ENCODE results near the gene SIPA1L3. TPM values are rescaled to one million over a fixed set of nuclear protein-coding genes. Genes with fewer than 3 reads are reported as not detected.

SIPA1L3 gene
- total RNA-seq, 2 donors from 2014 or later = 42.8 to 48.2 TPM

DNA sequence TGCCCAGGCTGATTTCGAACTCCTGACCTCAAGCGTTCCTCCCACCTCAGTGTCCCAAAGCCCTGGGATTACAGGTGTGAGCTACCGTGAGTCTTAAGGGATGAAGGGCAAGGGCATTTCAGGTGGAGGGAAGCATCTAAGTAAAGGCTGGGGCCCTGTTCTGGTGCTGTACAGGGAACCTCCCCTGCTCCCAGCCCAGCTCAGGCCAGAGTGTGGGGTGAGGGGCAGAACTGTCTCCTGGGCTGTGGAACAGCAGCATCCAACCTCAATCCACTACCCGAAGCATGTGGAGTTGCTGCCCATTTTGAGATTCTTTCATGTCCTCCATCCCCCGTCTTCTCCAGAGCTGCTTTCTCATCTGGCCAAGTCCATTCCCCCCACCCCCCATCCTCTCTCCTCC, 105.3 kb downstream of the SIPA1L3 start:
- H3K9me3 Mint-ChIP-seq = no peaks in the 10 kb centered on the region
- no peak overlapping the region for H3K4me3 Mint-ChIP-seq
- H3K36me3 Mint-ChIP-seq (ENCODE audit: low read depth) = peaks cover 2% of the 10 kb centered on the region
- no peak overlapping the region for H3K4me3 ChIP-seq (ENCODE audit: low read length)
- no peak overlapping the region for H3K27ac ChIP-seq (ENCODE audit: low read depth, low read length)
- H3K9ac ChIP-seq (ENCODE audit: extremely low read depth, low read length, poor library complexity, severe bottlenecking) = no peak overlapping the region
- H3K27me3 Mint-ChIP-seq (ENCODE audit: insufficient read depth) = no peaks in the 10 kb centered on the region
- WGBS, 2 experiments (ENCODE audit: insufficient coverage in 1 of 2, insufficient read length in 1 of 2) = 77 to 86% methylated on average over 1 to 5 of the region's 5 CpGs
- H3K9me3 ChIP-seq (ENCODE audit: control insufficient read depth, low read length) = no peaks in the 10 kb centered on the region
- H3K27ac Mint-ChIP-seq = peak overlapping the region; percentile 65
- peaks cover 11% of the 10 kb centered on the region for H3K4me1 Mint-ChIP-seq
- no peaks in the 10 kb centered on the region for H3K27me3 ChIP-seq (ENCODE audit: control insufficient read depth, insufficient read depth, low read length, poor library complexity, severe bottlenecking)
- H3K36me3 ChIP-seq (ENCODE audit: control insufficient read depth, insufficient read depth, low read length) = no peaks in the 10 kb centered on the region
- DNase-seq = no peak
- H3K4me1 ChIP-seq (ENCODE audit: control insufficient read depth, insufficient read depth, low read length) = no peaks in the 10 kb centered on the region
- TF ChIP-seq, protein P1, sequence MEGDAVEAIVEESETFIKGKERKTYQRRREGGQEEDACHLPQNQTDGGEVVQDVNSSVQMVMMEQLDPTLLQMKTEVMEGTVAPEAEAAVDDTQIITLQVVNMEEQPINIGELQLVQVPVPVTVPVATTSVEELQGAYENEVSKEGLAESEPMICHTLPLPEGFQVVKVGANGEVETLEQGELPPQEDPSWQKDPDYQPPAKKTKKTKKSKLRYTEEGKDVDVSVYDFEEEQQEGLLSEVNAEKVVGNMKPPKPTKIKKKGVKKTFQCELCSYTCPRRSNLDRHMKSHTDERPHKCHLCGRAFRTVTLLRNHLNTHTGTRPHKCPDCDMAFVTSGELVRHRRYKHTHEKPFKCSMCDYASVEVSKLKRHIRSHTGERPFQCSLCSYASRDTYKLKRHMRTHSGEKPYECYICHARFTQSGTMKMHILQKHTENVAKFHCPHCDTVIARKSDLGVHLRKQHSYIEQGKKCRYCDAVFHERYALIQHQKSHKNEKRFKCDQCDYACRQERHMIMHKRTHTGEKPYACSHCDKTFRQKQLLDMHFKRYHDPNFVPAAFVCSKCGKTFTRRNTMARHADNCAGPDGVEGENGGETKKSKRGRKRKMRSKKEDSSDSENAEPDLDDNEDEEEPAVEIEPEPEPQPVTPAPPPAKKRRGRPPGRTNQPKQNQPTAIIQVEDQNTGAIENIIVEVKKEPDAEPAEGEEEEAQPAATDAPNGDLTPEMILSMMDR (conservative IDR thresholded peaks at IDR 0.05) = no peak

DNA sequence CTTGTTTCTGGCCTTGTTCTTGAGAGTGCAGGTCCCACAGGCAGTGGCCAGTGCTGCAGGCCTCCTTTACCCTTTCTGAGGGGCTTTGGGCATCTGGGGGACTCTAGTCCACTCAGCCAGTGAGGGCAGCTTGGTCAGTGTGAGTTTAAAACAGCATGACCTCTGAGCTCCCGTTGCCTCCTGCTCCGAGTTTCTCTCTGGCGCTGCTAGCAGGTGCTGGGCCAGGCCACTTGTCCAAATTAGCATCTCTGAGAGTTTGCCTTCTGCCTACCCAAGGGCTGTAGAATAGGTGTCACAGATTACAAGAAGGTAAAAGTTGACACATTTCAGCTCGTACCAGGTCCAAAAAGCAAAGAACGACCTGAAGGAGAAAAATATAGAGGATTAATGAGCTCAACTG, 105.9 kb downstream of the SIPA1L3 start:
- no peak overlapping the region for H3K27ac ChIP-seq (ENCODE audit: low read depth, low read length)
- peaks cover 11% of the 10 kb centered on the region for H3K4me1 Mint-ChIP-seq
- peak; percentile 55 for DNase-seq
- no peak overlapping the region for H3K4me3 Mint-ChIP-seq
- no peak overlapping the region for H3K4me3 ChIP-seq (ENCODE audit: low read length)
- no peaks in the 10 kb centered on the region for H3K4me1 ChIP-seq (ENCODE audit: control insufficient read depth, insufficient read depth, low read length)
- H3K36me3 ChIP-seq (ENCODE audit: control insufficient read depth, insufficient read depth, low read length) = no peaks in the 10 kb centered on the region
- H3K27me3 Mint-ChIP-seq (ENCODE audit: insufficient read depth) = no peaks in the 10 kb centered on the region
- 79 to 81% methylated on average over 2 to 5 of the region's 5 CpGs for WGBS, 2 experiments (ENCODE audit: insufficient coverage in 1 of 2, insufficient read length in 1 of 2)
- peaks cover 2% of the 10 kb centered on the region for H3K36me3 Mint-ChIP-seq (ENCODE audit: low read depth)
- no peaks in the 10 kb centered on the region for H3K27me3 ChIP-seq (ENCODE audit: control insufficient read depth, insufficient read depth, low read length, poor library complexity, severe bottlenecking)
- no peaks in the 10 kb centered on the region for H3K9me3 ChIP-seq (ENCODE audit: control insufficient read depth, low read length)
- peak overlapping the region; percentile 65 for H3K27ac Mint-ChIP-seq
- H3K9ac ChIP-seq (ENCODE audit: extremely low read depth, low read length, poor library complexity, severe bottlenecking) = no peak overlapping the region
- no peaks in the 10 kb centered on the region for H3K9me3 Mint-ChIP-seq
- TF ChIP-seq, protein P1 (conservative IDR thresholded peaks at IDR 0.05) = no peak

DNA sequence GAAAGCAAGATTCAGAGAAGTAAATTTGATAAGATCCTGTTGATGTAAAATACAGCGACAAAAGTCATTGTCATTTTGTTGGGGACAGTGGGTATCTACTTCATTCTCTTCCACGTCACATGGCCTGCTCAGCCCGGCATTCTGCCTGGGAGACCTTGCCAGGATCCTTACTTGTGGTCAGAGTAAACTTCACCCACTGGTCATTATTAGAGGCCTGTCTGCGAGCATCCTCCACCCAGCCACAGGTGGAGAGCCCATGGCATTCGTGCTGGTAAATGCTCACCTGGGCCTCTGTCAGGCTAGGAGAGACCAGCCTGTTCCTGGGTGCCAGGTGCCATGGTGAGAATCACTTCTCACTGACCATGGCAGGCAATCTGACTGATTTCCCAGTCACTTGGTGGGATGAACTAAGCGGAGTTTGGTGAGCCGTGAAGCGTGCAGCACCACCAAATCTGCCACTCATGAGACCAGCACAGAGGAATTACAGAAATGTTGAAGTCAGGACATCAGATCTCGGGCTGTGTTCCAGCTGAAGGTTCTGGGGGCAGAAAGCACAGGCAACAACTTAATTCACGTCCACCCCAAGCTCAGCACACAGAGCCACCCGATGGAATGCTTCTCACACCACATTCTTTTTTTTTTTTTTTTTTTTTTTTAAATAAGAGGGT, 107.0 kb downstream of the SIPA1L3 start:
- WGBS, 2 experiments (ENCODE audit: insufficient coverage in 1 of 2, insufficient read length in 1 of 2) = 83 to 90% methylated on average over 6 to 10 of the region's 11 CpGs
- H3K36me3 ChIP-seq (ENCODE audit: control insufficient read depth, insufficient read depth, low read length) = no peaks in the 10 kb centered on the region
- Mint-ChIP-seq H3K4me3 (no peak overlapping the region), H3K9me3 (no peaks in the 10 kb centered on the region), H3K4me1 (peaks cover 11% of the 10 kb centered on the region), H3K27ac (no peak overlapping the region), H3K27me3 (ENCODE audit: insufficient read depth) (no peaks in the 10 kb centered on the region), H3K36me3 (ENCODE audit: low read depth) (peaks cover 2% of the 10 kb centered on the region)
- no peak overlapping the region for H3K4me3 ChIP-seq (ENCODE audit: low read length)
- TF ChIP-seq, protein P1 (conservative IDR thresholded peaks at IDR 0.05) = no peak
- DNase-seq = no peak
- H3K27me3 ChIP-seq (ENCODE audit: control insufficient read depth, insufficient read depth, low read length, poor library complexity, severe bottlenecking) = no peaks in the 10 kb centered on the region
- no peaks in the 10 kb centered on the region for H3K9me3 ChIP-seq (ENCODE audit: control insufficient read depth, low read length)
- no peak overlapping the region for H3K27ac ChIP-seq (ENCODE audit: low read depth, low read length)
- no peak overlapping the region for H3K9ac ChIP-seq (ENCODE audit: extremely low read depth, low read length, poor library complexity, severe bottlenecking)
- no peaks in the 10 kb centered on the region for H3K4me1 ChIP-seq (ENCODE audit: control insufficient read depth, insufficient read depth, low read length)
